Measurements from ENCODE around the gene PITPNC1.

DNA sequence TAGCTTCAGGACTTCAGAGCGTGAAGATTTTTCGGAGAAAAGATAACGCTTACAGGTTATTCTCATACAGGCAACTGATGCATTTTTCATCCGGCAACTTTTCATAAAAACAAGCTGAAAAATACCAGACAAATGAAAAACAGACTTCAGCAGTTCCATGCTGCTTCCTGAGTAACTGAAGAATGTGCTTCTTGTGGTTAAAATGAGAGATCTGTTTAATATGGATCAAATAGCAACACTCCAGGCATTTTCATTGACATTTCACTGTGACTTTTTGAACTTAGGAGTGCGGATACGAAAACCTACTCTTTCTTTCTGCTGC lies 705 bp upstream of the PITPNC1 start:
- TF ChIP-seq, protein P1, sequence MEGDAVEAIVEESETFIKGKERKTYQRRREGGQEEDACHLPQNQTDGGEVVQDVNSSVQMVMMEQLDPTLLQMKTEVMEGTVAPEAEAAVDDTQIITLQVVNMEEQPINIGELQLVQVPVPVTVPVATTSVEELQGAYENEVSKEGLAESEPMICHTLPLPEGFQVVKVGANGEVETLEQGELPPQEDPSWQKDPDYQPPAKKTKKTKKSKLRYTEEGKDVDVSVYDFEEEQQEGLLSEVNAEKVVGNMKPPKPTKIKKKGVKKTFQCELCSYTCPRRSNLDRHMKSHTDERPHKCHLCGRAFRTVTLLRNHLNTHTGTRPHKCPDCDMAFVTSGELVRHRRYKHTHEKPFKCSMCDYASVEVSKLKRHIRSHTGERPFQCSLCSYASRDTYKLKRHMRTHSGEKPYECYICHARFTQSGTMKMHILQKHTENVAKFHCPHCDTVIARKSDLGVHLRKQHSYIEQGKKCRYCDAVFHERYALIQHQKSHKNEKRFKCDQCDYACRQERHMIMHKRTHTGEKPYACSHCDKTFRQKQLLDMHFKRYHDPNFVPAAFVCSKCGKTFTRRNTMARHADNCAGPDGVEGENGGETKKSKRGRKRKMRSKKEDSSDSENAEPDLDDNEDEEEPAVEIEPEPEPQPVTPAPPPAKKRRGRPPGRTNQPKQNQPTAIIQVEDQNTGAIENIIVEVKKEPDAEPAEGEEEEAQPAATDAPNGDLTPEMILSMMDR (IDR thresholded peaks at IDR 0.05), result no peak
- TF ChIP-seq POLR2A (IDR thresholded peaks at IDR 0.05), result no peak

All from uterus (tissue), 2 donors.